ENCODE measurements around the gene PWWP2B. TPM values are rescaled to one million over a fixed set of nuclear protein-coding genes. Genes with fewer than 3 reads are reported as not detected.

Gene PWWP2B
- total RNA-seq, 1 donor from 2014 or later = 12.0 TPM

- Mint-ChIP-seq H3K36me3 (ENCODE audit: low read depth, unreplicated experiment) (peaks cover 9% of the 10 kb centered on the region), H3K27ac (ENCODE audit: unreplicated experiment) (no peak overlapping the region), H3K27me3 (ENCODE audit: low read depth, unreplicated experiment) (peaks cover 2% of the 10 kb centered on the region), H3K4me1 (ENCODE audit: low read depth, unreplicated experiment) (no peaks in the 10 kb centered on the region), H3K4me3 (ENCODE audit: unreplicated experiment) (no peak overlapping the region), H3K9me3 (ENCODE audit: unreplicated experiment) (no peaks in the 10 kb centered on the region)
- Histone ChIP-seq H2AFZ (ENCODE audit: low read depth, low read length) (no peak overlapping the region), H4K20me1 (ENCODE audit: insufficient read depth, low read length) (peaks cover 11% of the 10 kb centered on the region), H3K27ac (ENCODE audit: low read depth, low read length) (no peak overlapping the region), H3K79me2 (ENCODE audit: insufficient read depth, low read length) (no peaks in the 10 kb centered on the region), H3K27me3 (ENCODE audit: insufficient read depth, low read length) (no peaks in the 10 kb centered on the region), H3K4me2 (ENCODE audit: low read length) (no peak overlapping the region), H3K9ac (ENCODE audit: low read length) (no peak overlapping the region), H3K36me3 (ENCODE audit: insufficient read depth, low read length) (no peaks in the 10 kb centered on the region), H3K9me3 (ENCODE audit: insufficient read depth, low read depth, low read length) (no peaks in the 10 kb centered on the region), H3K4me3 (ENCODE audit: insufficient read depth, low read depth, low read length) (no peak overlapping the region), H3K4me1 (ENCODE audit: insufficient read depth, low read length) (no peaks in the 10 kb centered on the region)
- FAIRE-seq = no peak
- DNase-seq (ENCODE audit: low read depth) = no peak
- TF ChIP-seq EZH2 (IDR thresholded peaks at IDR 0.05; ENCODE audit: insufficient read depth, low read length) (no peak), CTCF (IDR thresholded peaks at IDR 0.05; ENCODE audit: insufficient read depth, low read depth, low read length) (no peak)
Measured at GRCh38 chr10:132350946-132351345, 46.1 kb upstream of the PWWP2B start.

GRCh38 chr10:132351611-132352010, 45.4 kb upstream of the PWWP2B start:
- peaks cover 11% of the 10 kb centered on the region for H4K20me1 ChIP-seq (ENCODE audit: insufficient read depth, low read length)

More at GRCh38 chr10:132351611-132352010, 45.4 kb upstream of the PWWP2B start:
- Histone ChIP-seq H3K4me1 (ENCODE audit: insufficient read depth, low read length) (no peaks in the 10 kb centered on the region), H3K27ac (ENCODE audit: low read depth, low read length) (no peak overlapping the region), H3K79me2 (ENCODE audit: insufficient read depth, low read length) (no peaks in the 10 kb centered on the region), H3K9me3 (ENCODE audit: insufficient read depth, low read depth, low read length) (no peaks in the 10 kb centered on the region), H2AFZ (ENCODE audit: low read depth, low read length) (no peak overlapping the region), H3K27me3 (ENCODE audit: insufficient read depth, low read length) (no peaks in the 10 kb centered on the region), H3K4me3 (ENCODE audit: insufficient read depth, low read depth, low read length) (no peak overlapping the region), H3K4me2 (ENCODE audit: low read length) (no peak overlapping the region), H3K36me3 (ENCODE audit: insufficient read depth, low read length) (no peaks in the 10 kb centered on the region), H3K9ac (ENCODE audit: low read length) (no peak overlapping the region)
- DNase-seq (ENCODE audit: low read depth) (no peak), FAIRE-seq (no peak)
- Mint-ChIP-seq H3K4me3 (ENCODE audit: unreplicated experiment) (no peak overlapping the region), H3K4me1 (ENCODE audit: low read depth, unreplicated experiment) (no peaks in the 10 kb centered on the region), H3K9me3 (ENCODE audit: unreplicated experiment) (no peaks in the 10 kb centered on the region), H3K27ac (ENCODE audit: unreplicated experiment) (no peak overlapping the region), H3K36me3 (ENCODE audit: low read depth, unreplicated experiment) (peaks cover 10% of the 10 kb centered on the region), H3K27me3 (ENCODE audit: low read depth, unreplicated experiment) (peaks cover 2% of the 10 kb centered on the region)
- TF ChIP-seq CTCF (IDR thresholded peaks at IDR 0.05; ENCODE audit: insufficient read depth, low read depth, low read length) = no peak
- TF ChIP-seq EZH2 (IDR thresholded peaks at IDR 0.05; ENCODE audit: insufficient read depth, low read length) = no peak
